ENCODE data around the gene TMEM168.

TMEM168 gene

DNA sequence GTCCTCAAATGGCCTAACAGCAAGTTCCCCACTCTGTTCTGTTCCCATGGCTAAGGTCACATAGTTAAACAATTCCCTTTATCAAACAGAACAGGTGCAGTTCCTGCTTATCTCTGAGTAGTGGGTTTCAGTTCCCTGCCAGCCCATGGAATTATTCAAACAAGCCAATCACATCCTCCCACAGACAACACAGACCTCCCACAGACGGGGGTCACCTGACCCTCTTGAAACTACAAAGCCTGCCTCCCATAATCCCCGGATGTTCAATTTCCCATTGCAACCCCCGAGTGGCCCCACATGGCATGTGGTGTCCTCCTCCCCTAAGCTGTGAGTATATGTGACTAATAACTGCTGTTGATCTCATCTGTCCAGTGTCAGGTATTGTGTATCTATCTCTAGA is 64.1 kb downstream of the TMEM168 start:
- in situ Hi-C loops (cut with MboI; ENCODE audit: low sequenced_read_pairs), result no loop called here

DNA sequence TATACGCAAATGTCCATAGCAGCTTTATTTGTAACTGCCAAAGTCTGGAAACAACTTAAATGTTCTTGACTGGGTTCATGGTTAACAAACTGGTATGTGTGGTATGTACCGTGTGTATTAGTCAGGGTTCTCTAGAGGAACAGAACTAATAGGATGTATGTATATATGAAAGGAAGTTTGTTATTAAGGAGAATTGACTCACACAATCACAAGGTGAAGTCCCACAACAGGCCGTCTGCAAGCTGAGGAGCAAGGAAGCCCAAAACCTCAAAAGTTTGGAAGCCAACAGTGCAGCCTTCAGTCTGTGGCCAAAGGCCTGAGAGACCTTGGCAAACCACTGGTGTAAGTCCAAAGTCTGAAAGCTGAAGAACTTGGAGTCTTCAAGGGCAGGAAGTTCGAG is 66.8 kb downstream of the TMEM168 start:
- in situ Hi-C loops (cut with MboI; ENCODE audit: low sequenced_read_pairs), result no loop called here

DNA sequence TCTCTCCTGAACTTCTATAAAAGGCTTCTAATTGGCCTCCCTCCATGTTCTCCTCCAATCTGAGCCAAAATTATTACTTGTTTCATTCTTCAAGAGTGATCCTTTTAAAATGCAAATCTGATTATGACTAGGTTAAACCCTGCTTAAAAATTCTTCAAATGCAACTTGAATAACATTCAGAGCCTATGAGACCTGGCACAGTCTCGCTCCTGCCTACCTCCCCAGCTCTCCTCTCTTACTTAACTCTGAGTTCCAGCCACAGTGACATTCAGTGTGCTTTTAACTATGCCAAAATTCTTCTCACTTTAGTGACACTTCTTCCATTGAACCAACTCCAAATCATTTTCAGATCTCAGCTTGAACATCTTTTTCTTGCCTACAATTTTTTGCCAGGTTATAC is 68.8 kb downstream of the TMEM168 start:
- in situ Hi-C loops (cut with MboI; ENCODE audit: low sequenced_read_pairs), result no loop called here

DNA sequence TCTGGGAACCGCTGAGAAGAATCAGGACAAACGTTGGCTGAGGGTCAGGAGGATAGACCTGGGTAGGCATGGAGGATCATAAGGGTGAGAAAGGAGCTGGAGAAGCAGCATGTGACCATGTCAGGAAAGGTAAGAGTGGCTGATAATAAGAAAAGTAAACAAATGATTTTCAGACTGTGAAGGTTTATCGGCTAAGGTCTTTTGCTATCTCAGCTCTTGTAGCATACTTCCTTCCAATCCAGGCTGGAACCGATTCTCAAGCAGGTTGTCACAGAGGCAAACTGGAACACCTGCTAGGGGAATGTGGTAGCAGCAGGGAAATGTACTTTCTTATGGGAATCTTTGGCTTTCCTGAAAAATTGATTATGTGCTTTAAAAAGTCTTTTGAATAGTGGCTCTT is 74.7 kb downstream of the TMEM168 start:
- in situ Hi-C loops (cut with MboI; ENCODE audit: low sequenced_read_pairs), result no loop called here

DNA sequence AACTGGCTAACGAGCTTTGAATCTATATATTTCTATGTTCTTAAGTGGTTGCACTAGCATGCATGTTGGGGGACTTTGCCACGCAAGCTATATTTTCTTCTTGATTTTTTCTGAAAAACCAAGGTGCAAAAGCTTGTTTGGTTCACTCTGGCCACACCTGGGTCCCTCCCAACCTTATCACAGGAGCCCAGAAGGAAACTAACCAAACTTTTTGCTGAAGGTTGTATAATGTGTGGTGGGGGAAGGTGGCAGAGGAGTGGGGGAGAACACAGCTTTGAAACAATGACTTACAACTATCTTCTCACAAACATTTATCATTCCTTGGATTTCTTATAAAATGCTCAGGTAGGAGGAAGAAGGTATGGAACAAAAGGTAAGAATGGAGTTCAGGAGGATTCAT is 75.3 kb downstream of the TMEM168 start:
- in situ Hi-C loops (cut with MboI; ENCODE audit: low sequenced_read_pairs), result no loop called here
